Measurements from ENCODE around the gene KCNN4. TPM values are rescaled to one million over a fixed set of nuclear protein-coding genes. Genes with fewer than 3 reads are reported as not detected.
"Not testable (repeated sequence)": the region's sequence is repeated elsewhere in the genome, so short reads cannot be mapped to it uniquely, and the experiment has no call there.

Gene KCNN4
- total RNA-seq, 4 donors from 2014 or later: 0.77 to 9.2 (median 5.6) TPM

DNA sequence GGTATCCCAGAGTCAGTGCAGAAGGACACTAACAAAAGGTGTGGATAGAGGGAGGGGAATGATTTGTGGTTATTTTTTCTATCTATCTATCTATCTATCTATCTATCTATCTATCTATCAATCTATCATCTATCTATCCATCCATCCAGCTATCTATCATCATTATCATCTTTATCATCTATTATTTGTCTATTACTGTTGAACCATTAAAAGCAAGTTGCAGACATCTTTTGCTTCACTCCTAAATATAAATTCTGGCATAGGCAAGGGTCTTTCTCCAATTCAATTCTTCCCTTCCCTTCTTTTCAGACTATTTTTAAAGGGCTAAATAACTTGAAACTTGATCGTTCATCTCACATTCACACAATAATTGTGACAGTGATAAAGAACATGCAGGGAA lies 31.5 kb upstream of the KCNN4 start:
- Histone ChIP-seq H3K4me1 (no peaks in the 10 kb centered on the region), H3K9me3 (no peaks in the 10 kb centered on the region), H3K4me3 (no peak overlapping the region), H3K27me3 (no peaks in the 10 kb centered on the region), H3K27ac (no peak overlapping the region), H3K36me3 (no peaks in the 10 kb centered on the region)
- intact Hi-C loops (cut with DNase I; ENCODE audit: low total_unique reads): no loop called here
- TF ChIP-seq POLR2A (IDR thresholded peaks at IDR 0.05): no peak
- TF ChIP-seq, protein P1, sequence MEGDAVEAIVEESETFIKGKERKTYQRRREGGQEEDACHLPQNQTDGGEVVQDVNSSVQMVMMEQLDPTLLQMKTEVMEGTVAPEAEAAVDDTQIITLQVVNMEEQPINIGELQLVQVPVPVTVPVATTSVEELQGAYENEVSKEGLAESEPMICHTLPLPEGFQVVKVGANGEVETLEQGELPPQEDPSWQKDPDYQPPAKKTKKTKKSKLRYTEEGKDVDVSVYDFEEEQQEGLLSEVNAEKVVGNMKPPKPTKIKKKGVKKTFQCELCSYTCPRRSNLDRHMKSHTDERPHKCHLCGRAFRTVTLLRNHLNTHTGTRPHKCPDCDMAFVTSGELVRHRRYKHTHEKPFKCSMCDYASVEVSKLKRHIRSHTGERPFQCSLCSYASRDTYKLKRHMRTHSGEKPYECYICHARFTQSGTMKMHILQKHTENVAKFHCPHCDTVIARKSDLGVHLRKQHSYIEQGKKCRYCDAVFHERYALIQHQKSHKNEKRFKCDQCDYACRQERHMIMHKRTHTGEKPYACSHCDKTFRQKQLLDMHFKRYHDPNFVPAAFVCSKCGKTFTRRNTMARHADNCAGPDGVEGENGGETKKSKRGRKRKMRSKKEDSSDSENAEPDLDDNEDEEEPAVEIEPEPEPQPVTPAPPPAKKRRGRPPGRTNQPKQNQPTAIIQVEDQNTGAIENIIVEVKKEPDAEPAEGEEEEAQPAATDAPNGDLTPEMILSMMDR (IDR thresholded peaks at IDR 0.05): no peak
- DNase-seq: no peak

GRCh38 chr19:43811837-43812236 lies 31.1 kb upstream of the KCNN4 start:
- no peak for DNase-seq
- Histone ChIP-seq H3K27ac (no peak overlapping the region), H3K27me3 (no peaks in the 10 kb centered on the region), H3K4me1 (no peaks in the 10 kb centered on the region), H3K9me3 (no peaks in the 10 kb centered on the region), H3K4me3 (no peak overlapping the region), H3K36me3 (no peaks in the 10 kb centered on the region)
- intact Hi-C loops (cut with DNase I; ENCODE audit: low total_unique reads): no loop called here
- TF ChIP-seq POLR2A (IDR thresholded peaks at IDR 0.05): no peak
- TF ChIP-seq, protein P1 (IDR thresholded peaks at IDR 0.05): no peak

DNA sequence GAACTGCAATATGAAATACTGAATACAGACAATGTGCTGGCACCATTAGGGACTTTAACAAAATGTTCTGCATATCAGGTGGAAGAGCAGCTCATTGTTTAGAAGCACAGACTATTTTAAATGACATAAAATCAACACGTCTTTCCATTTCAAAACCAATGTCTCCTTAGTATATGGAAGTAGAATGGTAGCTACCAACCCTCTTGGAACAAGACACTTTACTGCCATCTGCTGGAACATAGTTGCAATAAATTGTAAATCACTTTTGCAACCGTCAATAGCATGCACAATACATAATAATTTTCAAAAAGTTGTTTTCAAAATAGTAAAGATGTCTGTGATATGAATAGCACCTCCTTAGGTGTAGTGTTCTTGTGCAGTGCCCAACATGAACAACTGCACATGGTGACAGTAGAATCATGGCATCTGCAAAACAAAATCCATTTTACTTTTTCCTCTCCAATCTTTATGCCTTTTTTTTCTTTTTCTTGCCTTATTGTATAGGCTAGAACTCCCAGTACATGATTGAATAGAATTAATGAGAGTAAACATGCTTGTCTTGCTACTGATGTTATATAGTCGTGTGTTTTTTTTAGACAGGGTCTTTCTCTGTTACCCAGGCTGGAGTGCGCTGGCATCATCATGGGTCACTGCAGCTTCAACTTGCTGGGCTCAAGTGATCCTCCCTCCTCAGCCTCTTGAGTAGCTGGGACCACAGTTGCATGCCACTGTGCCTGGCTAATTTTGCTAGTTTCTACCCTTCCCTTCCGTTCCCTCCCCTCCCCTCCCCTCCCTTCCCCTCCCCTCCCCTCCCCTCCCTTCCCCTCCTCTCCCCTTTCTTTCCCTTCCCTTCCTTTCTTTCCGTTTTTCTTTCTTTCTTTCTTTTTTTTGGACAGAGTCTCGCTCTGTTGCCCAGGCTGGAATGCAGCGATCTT lies 29.3 kb upstream of the KCNN4 start:
- TF ChIP-seq, protein P1 (IDR thresholded peaks at IDR 0.05): peak; percentile 24 to 38 (median 32)
- no peak for TF ChIP-seq POLR2A (IDR thresholded peaks at IDR 0.05)
- H3K27ac ChIP-seq: no peak overlapping the region

GRCh38 chr19:43807651-43808050 lies 26.9 kb upstream of the KCNN4 start:
- Histone ChIP-seq H3K4me3 (no peak overlapping the region), H3K9me3 (no peaks in the 10 kb centered on the region), H3K36me3 (no peaks in the 10 kb centered on the region), H3K4me1 (no peaks in the 10 kb centered on the region), H3K27ac (no peak overlapping the region), H3K27me3 (no peaks in the 10 kb centered on the region)
- DNase-seq: no peak
- intact Hi-C loops (cut with DNase I; ENCODE audit: low total_unique reads): no loop called here
- TF ChIP-seq, protein P1 (IDR thresholded peaks at IDR 0.05): no peak
- no peak for TF ChIP-seq POLR2A (IDR thresholded peaks at IDR 0.05)

More for the DNA sequence above, 29.3 kb upstream of the KCNN4 start:
- no peak for DNase-seq
- H3K4me1 ChIP-seq: no peaks in the 10 kb centered on the region
- intact Hi-C loops (cut with DNase I; ENCODE audit: low total_unique reads): no loop called here
- no peaks in the 10 kb centered on the region for H3K36me3 ChIP-seq
- no peak overlapping the region for H3K4me3 ChIP-seq
- no peaks in the 10 kb centered on the region for H3K27me3 ChIP-seq
- no peaks in the 10 kb centered on the region for H3K9me3 ChIP-seq

DNA sequence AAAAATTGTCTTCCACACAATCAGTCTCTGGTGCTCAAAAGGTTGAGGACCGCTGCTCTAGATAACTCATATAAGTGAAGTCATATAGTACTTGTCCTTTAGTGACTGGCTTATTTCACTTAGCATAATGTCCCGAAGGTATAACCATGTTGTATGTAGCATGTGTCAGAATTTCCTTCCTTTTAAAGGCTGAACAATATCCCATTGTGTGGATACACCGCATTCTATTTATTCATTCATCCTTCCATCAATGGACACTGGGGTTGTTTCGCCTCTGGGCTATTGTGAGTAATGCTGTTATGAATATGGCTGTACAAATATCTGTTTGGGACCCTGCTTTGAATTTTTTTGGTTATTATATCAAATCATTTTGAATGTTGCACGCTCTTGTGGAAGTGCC lies 26.1 kb upstream of the KCNN4 start:
- intact Hi-C loops (cut with DNase I; ENCODE audit: low total_unique reads): no loop called here
- TF ChIP-seq, protein P1 (IDR thresholded peaks at IDR 0.05): no peak
- no peak for TF ChIP-seq POLR2A (IDR thresholded peaks at IDR 0.05)

DNA sequence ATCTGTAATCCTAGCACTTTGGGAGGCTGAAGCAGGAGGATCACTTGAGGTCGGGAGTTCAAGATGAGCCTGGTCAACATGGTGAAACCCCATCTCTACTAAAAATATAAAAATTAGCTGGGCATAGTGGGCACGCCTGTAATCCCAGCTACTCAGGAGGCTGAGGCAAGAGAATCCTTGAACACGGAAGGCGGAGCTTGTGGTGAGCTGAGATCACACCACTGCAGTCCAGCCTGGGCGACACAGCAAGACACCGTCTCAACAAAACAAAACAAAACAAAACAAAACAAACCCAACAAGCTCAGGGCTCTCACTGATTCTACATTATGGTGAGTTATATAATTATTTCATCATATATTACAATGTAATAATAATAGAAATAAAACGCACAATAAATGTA lies 25.6 kb upstream of the KCNN4 start:
- DNase-seq; H3K27me3 ChIP-seq; intact Hi-C loops (cut with DNase I; ENCODE audit: low total_unique reads); H3K36me3 ChIP-seq; H3K9me3 ChIP-seq; H3K4me1 ChIP-seq; H3K27ac ChIP-seq; H3K4me3 ChIP-seq: not testable (repeated sequence)

More for the DNA sequence above, 26.1 kb upstream of the KCNN4 start:
- Histone ChIP-seq H3K27me3 (no peaks in the 10 kb centered on the region), H3K4me3 (no peak overlapping the region), H3K4me1 (no peaks in the 10 kb centered on the region), H3K27ac (no peak overlapping the region), H3K36me3 (no peaks in the 10 kb centered on the region), H3K9me3 (no peaks in the 10 kb centered on the region)
- DNase-seq: no peak
